ENCODE data around the gene CAMK1D. TPM values are rescaled to one million over a fixed set of nuclear protein-coding genes. Genes with fewer than 3 reads are reported as not detected.

Gene CAMK1D
- total RNA-seq, 2 donors from 2014 or later: 4.5 to 7.8 TPM

DNA sequence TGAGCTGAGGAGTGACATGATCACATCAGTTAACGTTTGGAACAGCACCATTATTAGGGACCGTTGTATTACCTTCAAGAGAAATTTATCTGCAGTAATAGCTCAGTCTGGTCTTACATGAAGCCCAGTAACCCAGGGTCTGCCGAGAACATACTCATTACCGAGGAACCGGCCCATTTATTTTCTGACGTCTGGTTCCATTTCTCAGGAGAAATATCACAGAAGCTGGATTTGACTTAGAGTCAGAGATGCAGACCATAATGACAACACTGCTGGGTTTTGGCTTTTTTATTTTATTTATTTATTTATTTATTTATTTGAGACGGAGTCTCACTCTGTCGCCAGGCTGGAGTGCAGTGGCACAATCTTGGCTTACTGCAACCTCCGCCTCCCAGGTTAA is 489.0 kb downstream of the CAMK1D start:
- Mint-ChIP-seq H3K4me3 (no peak overlapping the region), H3K4me1 (peaks cover 8% of the 10 kb centered on the region), H3K9me3 (no peaks in the 10 kb centered on the region), H3K27me3 (ENCODE audit: insufficient read depth) (no peaks in the 10 kb centered on the region), H3K36me3 (ENCODE audit: low read depth) (no peaks in the 10 kb centered on the region), H3K27ac (no peak overlapping the region)
- no peak overlapping the region for H3K4me3 ChIP-seq (ENCODE audit: low read length)
- H3K36me3 ChIP-seq (ENCODE audit: control insufficient read depth, insufficient read depth, low read length): no peaks in the 10 kb centered on the region
- H3K27ac ChIP-seq (ENCODE audit: low read depth, low read length): no peak overlapping the region
- H3K4me1 ChIP-seq (ENCODE audit: control insufficient read depth, insufficient read depth, low read length): peaks cover 7% of the 10 kb centered on the region
- H3K9ac ChIP-seq (ENCODE audit: extremely low read depth, low read length, poor library complexity, severe bottlenecking): no peak overlapping the region
- no peaks in the 10 kb centered on the region for H3K9me3 ChIP-seq (ENCODE audit: control insufficient read depth, low read length)
- H3K27me3 ChIP-seq (ENCODE audit: control insufficient read depth, insufficient read depth, low read length, poor library complexity, severe bottlenecking): no peaks in the 10 kb centered on the region
- WGBS, 2 experiments (ENCODE audit: insufficient coverage in 1 of 2, insufficient read length in 1 of 2): 65 to 74% methylated on average over 8 to 9 of the region's 9 CpGs
- no peak for DNase-seq
- TF ChIP-seq, protein P1, sequence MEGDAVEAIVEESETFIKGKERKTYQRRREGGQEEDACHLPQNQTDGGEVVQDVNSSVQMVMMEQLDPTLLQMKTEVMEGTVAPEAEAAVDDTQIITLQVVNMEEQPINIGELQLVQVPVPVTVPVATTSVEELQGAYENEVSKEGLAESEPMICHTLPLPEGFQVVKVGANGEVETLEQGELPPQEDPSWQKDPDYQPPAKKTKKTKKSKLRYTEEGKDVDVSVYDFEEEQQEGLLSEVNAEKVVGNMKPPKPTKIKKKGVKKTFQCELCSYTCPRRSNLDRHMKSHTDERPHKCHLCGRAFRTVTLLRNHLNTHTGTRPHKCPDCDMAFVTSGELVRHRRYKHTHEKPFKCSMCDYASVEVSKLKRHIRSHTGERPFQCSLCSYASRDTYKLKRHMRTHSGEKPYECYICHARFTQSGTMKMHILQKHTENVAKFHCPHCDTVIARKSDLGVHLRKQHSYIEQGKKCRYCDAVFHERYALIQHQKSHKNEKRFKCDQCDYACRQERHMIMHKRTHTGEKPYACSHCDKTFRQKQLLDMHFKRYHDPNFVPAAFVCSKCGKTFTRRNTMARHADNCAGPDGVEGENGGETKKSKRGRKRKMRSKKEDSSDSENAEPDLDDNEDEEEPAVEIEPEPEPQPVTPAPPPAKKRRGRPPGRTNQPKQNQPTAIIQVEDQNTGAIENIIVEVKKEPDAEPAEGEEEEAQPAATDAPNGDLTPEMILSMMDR (conservative IDR thresholded peaks at IDR 0.05): no peak

DNA sequence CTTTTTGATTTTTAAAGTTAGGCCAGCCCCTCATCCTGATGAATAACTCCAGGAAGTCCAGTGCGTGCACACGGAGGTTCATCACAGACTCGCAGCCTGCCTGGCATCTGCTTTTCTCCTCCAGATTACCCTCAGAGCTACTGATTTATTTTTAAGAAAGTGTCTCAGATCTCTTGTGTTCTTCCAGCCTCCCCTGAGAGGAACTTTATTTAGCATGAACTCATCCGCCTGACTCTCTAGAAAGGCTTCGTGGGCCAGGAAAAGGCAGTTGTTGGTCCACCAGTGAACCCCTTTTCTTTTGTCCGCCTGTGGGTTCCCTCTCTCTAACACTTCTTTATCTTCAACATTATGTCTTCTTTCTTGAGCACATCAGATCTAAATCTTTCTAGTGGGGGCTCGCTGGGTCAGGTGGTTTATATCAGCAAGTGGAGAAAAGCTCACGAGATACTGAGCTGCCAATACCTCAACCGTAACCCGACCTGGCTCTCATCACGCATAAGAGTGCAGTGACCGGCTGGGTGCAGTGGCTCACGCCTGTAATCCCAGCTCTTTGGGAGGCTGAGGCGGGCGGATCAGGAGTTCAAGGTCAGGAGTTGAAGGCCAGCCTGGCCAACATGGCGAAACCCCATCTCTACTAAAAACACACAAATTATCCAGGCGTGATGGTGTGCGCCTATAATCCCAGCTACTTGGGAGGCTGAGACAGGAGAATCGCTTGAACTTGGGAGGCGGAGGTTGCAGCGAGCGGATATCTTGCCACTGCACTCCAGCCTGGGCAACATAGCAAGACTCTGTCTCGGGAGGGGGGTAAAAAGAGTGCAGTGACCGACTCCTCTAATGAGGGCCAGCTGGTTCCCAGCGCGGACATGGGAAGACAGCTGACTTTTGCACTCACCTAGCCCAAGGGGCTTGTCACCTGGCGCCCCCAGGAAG is 489.9 kb downstream of the CAMK1D start:
- Histone ChIP-seq H3K9me3 (ENCODE audit: control insufficient read depth, low read length) (no peaks in the 10 kb centered on the region), H3K9ac (ENCODE audit: extremely low read depth, low read length, poor library complexity, severe bottlenecking) (no peak overlapping the region), H3K27me3 (ENCODE audit: control insufficient read depth, insufficient read depth, low read length, poor library complexity, severe bottlenecking) (no peaks in the 10 kb centered on the region), H3K27ac (ENCODE audit: low read depth, low read length) (no peak overlapping the region), H3K4me3 (ENCODE audit: low read length) (no peak overlapping the region), H3K36me3 (ENCODE audit: control insufficient read depth, insufficient read depth, low read length) (no peaks in the 10 kb centered on the region), H3K4me1 (ENCODE audit: control insufficient read depth, insufficient read depth, low read length) (peaks cover 7% of the 10 kb centered on the region)
- 74 to 82% methylated on average over 23 to 27 of the region's 27 CpGs for WGBS, 2 experiments (ENCODE audit: insufficient coverage in 1 of 2, insufficient read length in 1 of 2)
- H3K4me1 Mint-ChIP-seq: peaks cover 8% of the 10 kb centered on the region
- H3K27ac Mint-ChIP-seq: no peak overlapping the region
- TF ChIP-seq, protein P1 (conservative IDR thresholded peaks at IDR 0.05): no peak
- H3K36me3 Mint-ChIP-seq (ENCODE audit: low read depth): no peaks in the 10 kb centered on the region
- no peak overlapping the region for H3K4me3 Mint-ChIP-seq
- no peak for DNase-seq
- no peaks in the 10 kb centered on the region for H3K27me3 Mint-ChIP-seq (ENCODE audit: insufficient read depth)
- no peaks in the 10 kb centered on the region for H3K9me3 Mint-ChIP-seq

DNA sequence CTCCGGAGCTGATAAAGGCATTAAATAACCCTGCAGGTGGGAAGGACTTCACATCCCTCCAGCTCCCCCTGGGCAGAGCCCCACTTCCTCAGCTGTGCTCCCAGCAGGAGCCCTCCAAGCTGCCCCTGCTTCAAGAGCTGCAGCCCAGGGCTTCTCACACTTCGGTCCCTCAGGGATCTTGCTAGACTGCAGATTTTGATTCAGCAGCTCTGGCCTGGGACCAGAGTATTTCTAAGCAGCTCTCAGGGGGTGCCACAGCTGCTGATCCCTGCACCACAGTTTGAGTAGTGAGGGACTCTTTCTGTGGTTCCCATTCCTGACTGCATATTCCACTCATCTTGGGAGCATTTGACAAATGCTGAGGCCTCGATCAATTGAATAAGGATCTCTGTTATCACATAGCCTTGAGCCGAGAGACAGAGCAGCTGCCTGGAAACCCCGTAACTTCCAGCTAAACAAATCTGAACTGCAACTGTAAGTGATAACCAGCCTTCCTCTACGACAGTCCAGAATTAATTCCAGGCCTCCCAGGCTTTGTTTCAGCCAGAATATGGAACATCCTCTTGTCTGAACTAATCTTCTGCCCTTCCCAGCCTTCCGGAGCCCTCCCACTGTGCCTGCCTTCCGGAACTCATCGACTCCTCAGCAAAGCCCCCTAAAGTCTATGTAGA is 490.7 kb downstream of the CAMK1D start:
- WGBS, 2 experiments (ENCODE audit: insufficient coverage in 1 of 2, insufficient read length in 1 of 2): 79 to 89% methylated on average over 4 to 9 of the region's 9 CpGs
- H3K4me3 Mint-ChIP-seq: no peak overlapping the region
- Histone ChIP-seq H3K4me3 (ENCODE audit: low read length) (no peak overlapping the region), H3K4me1 (ENCODE audit: control insufficient read depth, insufficient read depth, low read length) (peaks cover 7% of the 10 kb centered on the region), H3K36me3 (ENCODE audit: control insufficient read depth, insufficient read depth, low read length) (no peaks in the 10 kb centered on the region), H3K9me3 (ENCODE audit: control insufficient read depth, low read length) (no peaks in the 10 kb centered on the region), H3K27ac (ENCODE audit: low read depth, low read length) (no peak overlapping the region), H3K27me3 (ENCODE audit: control insufficient read depth, insufficient read depth, low read length, poor library complexity, severe bottlenecking) (no peaks in the 10 kb centered on the region), H3K9ac (ENCODE audit: extremely low read depth, low read length, poor library complexity, severe bottlenecking) (no peak overlapping the region)
- no peaks in the 10 kb centered on the region for H3K27me3 Mint-ChIP-seq (ENCODE audit: insufficient read depth)
- H3K36me3 Mint-ChIP-seq (ENCODE audit: low read depth): no peaks in the 10 kb centered on the region
- H3K9me3 Mint-ChIP-seq: no peaks in the 10 kb centered on the region
- H3K4me1 Mint-ChIP-seq: peaks cover 8% of the 10 kb centered on the region
- no peak for DNase-seq
- no peak overlapping the region for H3K27ac Mint-ChIP-seq
- TF ChIP-seq, protein P1 (conservative IDR thresholded peaks at IDR 0.05): no peak

Data from endodermal cell (in vitro differentiated cells).